Smooth muscle cell (in vitro differentiated cells): ENCODE data around the gene SAMSN1. TPM values are rescaled to one million over a fixed set of nuclear protein-coding genes. Genes with fewer than 3 reads are reported as not detected.

Experiments
- DNase-seq: peaks from one replicate; lab custom pipeline; 2025; ENCODE audit not compliant: unreplicated experiment; lab: John Stamatoyannopoulos, UW
- H2AFZ ChIP-seq: fragments of 200-600 bp; sonication (generic); 2 replicates; pipeline ENCODE4 v1.6.0; 2016; ENCODE audit warnings: antibody characterized with exemption, low read depth, mild to moderate bottlenecking
- H3F3A ChIP-seq: fragments of 200-600 bp; sonication (generic); 2 replicates; pipeline ENCODE4 v1.6.0; 2017; ENCODE audit warnings: antibody characterized with exemption, low read depth
- H3K27ac ChIP-seq: fragments of 200-600 bp; sonication (generic); 2 replicates; pipeline ENCODE4 v1.5.1; 2016; ENCODE audit warnings: low read depth, mild to moderate bottlenecking
- H3K27me3 ChIP-seq: fragments of 200-600 bp; sonication (generic); 2 replicates; pipeline ENCODE4 v1.6.1; 2016; ENCODE audit warnings: low read depth, mild to moderate bottlenecking
- H3K36me3 ChIP-seq: fragments of 200-600 bp; sonication (generic); 2 replicates; pipeline ENCODE4 v1.5.1; 2016; ENCODE audit warnings: low read depth
- H3K4me1 ChIP-seq: fragments of 200-600 bp; sonication (generic); 2 replicates; pipeline ENCODE4 v1.5.1; 2016; ENCODE audit warnings: low read depth
- H3K4me2 ChIP-seq: fragments of 200-600 bp; sonication (generic); 2 replicates; pipeline ENCODE4 v1.6.0; 2016; ENCODE audit warnings: mild to moderate bottlenecking
- H3K4me3 ChIP-seq: fragments of 200-600 bp; sonication (generic); 2 replicates; pipeline ENCODE4 v1.5.1; 2016; ENCODE audit warnings: mild to moderate bottlenecking
- H3K79me2 ChIP-seq: fragments of 200-600 bp; sonication (generic); 2 replicates; pipeline ENCODE4 v1.6.0; 2016; ENCODE audit warnings: low read depth, mild to moderate bottlenecking
- H3K9ac ChIP-seq: fragments of 200-600 bp; sonication (generic); 2 replicates; pipeline ENCODE4 v1.6.0; 2016; ENCODE audit warnings: low read depth
- H3K9me3 ChIP-seq: fragments of 200-600 bp; sonication (generic); replicated peaks from 2 replicates; pipeline ENCODE4 v1.5.1; 2016; ENCODE audit warnings: low read depth
- H4K20me1 ChIP-seq: fragments of 200-600 bp; sonication (generic); 2 replicates; pipeline ENCODE4 v1.6.0; 2016; ENCODE audit warnings: low read depth
- CTCF ChIP-seq: fragments of 200-600 bp; sonication (generic); IDR thresholded peaks from 2 replicates; pipeline ENCODE4 v1.5.1; 2017; ENCODE audit warnings: borderline replicate concordance, mild to moderate bottlenecking, antibody characterized with exemption; ENCODE audit not compliant: insufficient read depth, poor library complexity, severe bottlenecking
- WGBS: methylation state at CpG from one replicate; pipeline ENCODE4 v1.1.7; 2016; ENCODE audit warnings: low lambda C conversion rate; 5-methylcytosine and 5-hydroxymethylcytosine counted together
- polyA plus RNA-seq: library from polyadenylated mRNA; unstranded; fragments of >200 nt; fragmentation: Nextera tagmentation; extraction: Ambion mirVana; gene quantifications from 2 replicates; pipeline ENCODE4 v1.2.1, GENCODE V29; 2016
- total RNA-seq: library from RNA; depleted of rRNA; stranded (reverse); fragments of >200 nt; gene quantifications from 2 replicates; pipeline ENCODE4 v1.2.3, GENCODE V29; 2014

SAMSN1 gene
- total and polyA plus RNA-seq, 2 experiments from 2014 or later: 0.13 TPM; not detected in 1

- TF ChIP-seq CTCF: no peak
These were observed 38.4 kb upstream of the SAMSN1 start for GRCh38 chr21:14584357-14585095.

GRCh38 chr21:14583629-14584255 is 37.6 kb upstream of the SAMSN1 start:
- Histone ChIP-seq H3K27me3 (no peaks in the 10 kb centered on the region), H3K79me2 (no peaks in the 10 kb centered on the region), H3K9ac (no peak overlapping the region), H3K4me2 (no peak overlapping the region), H3K4me1 (no peaks in the 10 kb centered on the region), H2AFZ (no peak overlapping the region), H3K4me3 (no peak overlapping the region), H3K27ac (no peak overlapping the region), H3K9me3 (no peaks in the 10 kb centered on the region), H4K20me1 (no peaks in the 10 kb centered on the region), H3K36me3 (no peaks in the 10 kb centered on the region), H3F3A (no peaks in the 10 kb centered on the region)
- DNase-seq: no peak
- WGBS: 91% methylated on average over 4 of the region's 4 CpGs
- no peak for TF ChIP-seq CTCF

More at GRCh38 chr21:14584357-14585095, 38.4 kb upstream of the SAMSN1 start:
- H3K4me1 ChIP-seq: no peaks in the 10 kb centered on the region
- no peaks in the 10 kb centered on the region for H3F3A ChIP-seq
- H3K9me3 ChIP-seq: no peaks in the 10 kb centered on the region
- H3K79me2 ChIP-seq: no peaks in the 10 kb centered on the region
- no peak overlapping the region for H3K4me3 ChIP-seq
- H4K20me1 ChIP-seq: no peaks in the 10 kb centered on the region
- no peak overlapping the region for H3K4me2 ChIP-seq
- H2AFZ ChIP-seq: no peak overlapping the region
- no peak overlapping the region for H3K9ac ChIP-seq
- no peaks in the 10 kb centered on the region for H3K36me3 ChIP-seq
- no peak for DNase-seq
- WGBS: 54% methylated on average over 2 of the region's 2 CpGs
- H3K27ac ChIP-seq: no peak overlapping the region
- no peaks in the 10 kb centered on the region for H3K27me3 ChIP-seq

- H2AFZ ChIP-seq: no peak overlapping the region
- no peak overlapping the region for H3K9ac ChIP-seq
- H3K36me3 ChIP-seq: no peaks in the 10 kb centered on the region
- H4K20me1 ChIP-seq: no peaks in the 10 kb centered on the region
- H3K4me2 ChIP-seq: no peak overlapping the region
- H3K4me3 ChIP-seq: no peak overlapping the region
- no peaks in the 10 kb centered on the region for H3K79me2 ChIP-seq
- no peaks in the 10 kb centered on the region for H3K27me3 ChIP-seq
- no peak for DNase-seq
- no peak for TF ChIP-seq CTCF
- H3K27ac ChIP-seq: no peak overlapping the region
- no peaks in the 10 kb centered on the region for H3F3A ChIP-seq
- WGBS: 94% methylated on average over 10 of the region's 10 CpGs
- H3K9me3 ChIP-seq: no peaks in the 10 kb centered on the region
- H3K4me1 ChIP-seq: no peaks in the 10 kb centered on the region
These were observed 37.0 kb upstream of the SAMSN1 start for GRCh38 chr21:14582934-14583628.
